HG02763 (cell line): ENCODE measurements around the gene PTPRJ.
"Not testable (repeated sequence)": the region's sequence is repeated elsewhere in the genome, so short reads cannot be mapped to it uniquely, and the experiment has no call there.

Source experiments
- ATAC-seq: cut with Tn5 transposase; IDR thresholded peaks from one replicate; pipeline ENCODE4 v1.9.1; 2021; ENCODE audit warnings: mild to moderate bottlenecking, moderate library complexity; ENCODE audit not compliant: unreplicated experiment

PTPRJ gene

GRCh38 chr11:48184452-48184851 is 204.1 kb downstream of the PTPRJ start:
- no peak for ATAC-seq

GRCh38 chr11:48190906-48191654 is 210.7 kb downstream of the PTPRJ start:
- ATAC-seq = not testable (repeated sequence)

- ATAC-seq = no peak
These were observed 213.5 kb downstream of the PTPRJ start for GRCh38 chr11:48193876-48194275.

GRCh38 chr11:48207881-48208280 is 227.5 kb downstream of the PTPRJ start:
- ATAC-seq = no peak

- no peak for ATAC-seq
These were observed 229.7 kb downstream of the PTPRJ start for GRCh38 chr11:48210052-48210451.

- ATAC-seq = no peak
These were observed 236.2 kb downstream of the PTPRJ start, which contains the start of gene OR4B1 for GRCh38 chr11:48216510-48216909. Gene OR4B1, plus strand, starts transcription at chr11:48216810. Its CDS starts 0 bp downstream, at chr11:48216810.
